HG02759 (cell line): ENCODE results near the gene TMEM214.

Experiments used
- ATAC-seq: cut with Tn5 transposase; IDR thresholded peaks from one replicate; pipeline ENCODE4 v1.9.1; 2021; ENCODE audit warnings: mild to moderate bottlenecking, moderate library complexity; ENCODE audit not compliant: unreplicated experiment

TMEM214 gene

DNA sequence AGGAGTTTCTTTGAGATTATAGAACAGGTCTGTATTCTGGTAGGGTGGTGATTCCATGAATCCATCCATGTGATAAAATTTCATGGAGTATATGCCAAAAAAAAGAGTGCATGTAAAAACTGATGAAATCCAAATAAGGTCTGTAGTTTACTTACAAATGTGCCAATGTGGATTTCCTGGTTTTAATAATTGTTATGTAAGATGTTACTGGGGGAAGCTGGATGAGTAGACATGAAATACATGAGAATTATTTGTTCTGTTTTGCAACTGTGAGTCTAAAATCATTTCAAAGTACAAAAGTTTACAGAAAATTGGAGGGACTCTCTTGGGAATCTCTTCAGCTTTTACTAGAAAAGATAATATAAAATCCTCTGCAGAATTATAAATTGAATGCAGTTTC is 23.7 kb upstream of the TMEM214 start:
- ATAC-seq: no peak

DNA sequence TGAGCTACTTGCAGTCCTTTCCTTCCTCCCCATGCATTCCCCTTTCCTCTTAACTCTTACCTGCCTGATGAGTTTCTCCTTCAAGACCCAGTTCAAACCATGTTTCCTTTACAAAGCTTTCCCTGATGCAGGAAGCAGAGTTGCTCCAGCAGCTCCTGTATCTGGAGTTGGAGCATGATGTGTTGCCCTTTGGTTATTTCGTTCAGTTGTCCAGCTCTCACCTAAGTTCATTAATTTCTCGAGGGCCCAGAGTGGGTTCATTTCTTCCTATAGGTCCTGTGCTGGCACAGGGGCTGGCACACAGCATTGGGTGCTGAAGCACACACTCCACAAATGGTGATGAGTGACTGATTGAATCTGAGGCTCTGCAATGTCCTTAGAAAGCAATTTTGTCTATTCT is 23.0 kb upstream of the TMEM214 start:
- ATAC-seq: no peak

DNA sequence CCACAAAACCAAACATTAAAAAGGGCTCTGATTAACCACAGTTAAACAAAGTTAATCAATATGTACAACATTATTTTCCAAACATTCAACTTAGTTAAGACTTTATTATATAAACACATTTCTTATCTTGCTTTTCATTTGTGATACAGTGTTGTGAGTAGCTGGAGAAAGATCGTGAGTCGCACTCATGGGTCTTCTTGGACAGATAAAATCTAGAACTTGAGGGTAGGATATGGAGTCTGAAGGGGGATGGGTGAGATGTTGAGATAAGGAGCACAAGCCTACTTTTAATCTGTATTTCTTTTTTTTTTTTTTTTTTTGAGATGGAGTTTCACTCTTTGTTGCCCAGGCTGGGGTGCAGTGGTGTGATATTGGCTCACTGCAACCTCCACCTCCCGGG is 22.6 kb upstream of the TMEM214 start:
- no peak for ATAC-seq

DNA sequence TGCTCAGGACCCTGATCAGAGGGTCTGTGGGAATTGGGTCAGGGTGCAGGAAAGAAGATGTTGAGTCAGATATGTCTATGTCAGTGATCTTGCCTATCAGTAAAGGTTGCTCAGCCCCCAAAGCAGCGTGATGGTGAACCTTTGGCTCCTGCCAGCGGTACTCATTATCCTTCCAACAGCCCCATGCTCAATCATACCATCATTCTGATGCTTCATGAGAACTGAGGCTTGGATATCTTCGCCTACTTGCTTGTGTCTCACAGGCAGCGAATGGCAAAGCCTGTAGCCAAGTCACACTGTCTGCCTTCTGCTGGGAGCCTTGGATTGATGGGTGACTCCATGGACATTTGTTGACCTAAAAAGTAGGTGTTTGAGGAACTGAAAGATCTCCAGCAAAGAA is 19.0 kb upstream of the TMEM214 start:
- ATAC-seq: no peak

DNA sequence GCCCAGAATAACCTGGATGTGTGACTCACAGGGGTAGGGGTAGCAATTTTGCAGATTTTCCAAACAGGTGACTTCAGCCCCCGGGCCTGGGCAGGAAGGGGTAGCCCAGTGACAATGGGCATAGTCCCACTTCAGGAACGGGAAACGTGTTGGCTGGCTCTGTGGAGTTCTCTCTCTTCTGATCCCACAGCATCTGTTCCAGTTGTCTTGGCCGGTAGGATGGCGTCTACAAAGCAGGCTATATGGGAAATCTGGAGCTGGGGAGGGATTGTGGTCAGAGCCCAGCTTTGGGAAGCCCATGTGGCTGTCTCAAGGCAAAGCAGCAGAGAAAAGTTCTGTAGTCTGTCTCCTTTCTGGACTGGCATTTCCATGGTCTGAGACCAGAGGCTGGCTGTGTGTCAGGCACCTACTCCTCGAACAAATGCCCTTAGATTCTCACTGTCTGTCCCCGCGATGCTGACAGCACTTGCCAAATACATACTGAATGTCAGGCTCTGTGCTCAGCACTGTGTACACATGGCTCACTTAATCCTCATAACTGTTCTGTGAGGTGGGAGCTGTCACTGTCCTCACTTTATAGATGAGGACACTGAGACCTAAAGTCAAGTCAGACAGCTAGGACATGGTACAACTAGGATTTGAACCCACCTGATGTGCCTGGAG is 17.9 kb upstream of the TMEM214 start:
- no peak for ATAC-seq

DNA sequence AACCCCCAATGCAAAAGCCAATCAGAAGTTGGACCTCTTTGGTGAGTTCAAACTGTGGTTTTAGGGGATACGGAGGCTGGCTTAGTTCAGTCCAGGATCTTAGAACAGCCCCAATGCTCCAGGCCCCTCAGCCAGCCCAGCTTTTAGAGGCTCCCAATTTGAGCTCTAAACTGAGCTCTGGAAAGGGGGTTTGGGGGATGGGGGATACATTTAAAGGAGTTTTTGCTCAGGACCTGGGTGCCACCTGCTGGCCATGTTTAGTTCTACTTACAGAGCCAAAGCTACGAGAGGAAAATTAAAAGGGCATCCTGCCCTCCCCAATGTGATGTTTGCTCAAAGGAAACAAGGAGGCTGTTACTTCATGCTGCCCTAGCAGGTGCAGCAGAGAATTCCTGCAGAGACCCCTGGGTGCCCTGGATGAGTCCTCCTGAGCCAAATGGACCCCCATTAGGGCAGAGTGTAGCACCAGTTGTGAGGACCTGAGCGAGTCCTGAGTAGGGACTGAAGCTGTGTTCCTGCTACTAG is 15.9 kb upstream of the TMEM214 start:
- no peak for ATAC-seq

DNA sequence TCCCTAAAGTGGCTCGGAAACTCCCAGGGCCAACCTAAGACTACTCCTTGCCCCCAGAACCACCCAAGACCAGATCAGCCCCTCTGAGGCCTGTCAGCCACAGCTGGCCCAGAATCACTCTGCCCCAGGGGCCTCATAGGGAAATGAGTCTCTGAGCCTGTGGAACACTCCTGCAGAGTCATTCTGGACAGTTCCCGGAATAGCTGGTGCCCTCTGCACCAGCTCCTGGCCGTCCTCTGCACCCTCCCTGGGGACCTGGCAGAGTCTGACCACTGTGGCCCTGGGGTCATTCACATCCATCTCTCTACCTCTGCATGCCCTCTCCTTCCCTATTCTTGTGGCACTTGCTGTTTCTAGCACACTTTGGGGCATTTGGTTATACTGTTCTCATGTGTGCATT is 14.6 kb upstream of the TMEM214 start:
- no peak for ATAC-seq

DNA sequence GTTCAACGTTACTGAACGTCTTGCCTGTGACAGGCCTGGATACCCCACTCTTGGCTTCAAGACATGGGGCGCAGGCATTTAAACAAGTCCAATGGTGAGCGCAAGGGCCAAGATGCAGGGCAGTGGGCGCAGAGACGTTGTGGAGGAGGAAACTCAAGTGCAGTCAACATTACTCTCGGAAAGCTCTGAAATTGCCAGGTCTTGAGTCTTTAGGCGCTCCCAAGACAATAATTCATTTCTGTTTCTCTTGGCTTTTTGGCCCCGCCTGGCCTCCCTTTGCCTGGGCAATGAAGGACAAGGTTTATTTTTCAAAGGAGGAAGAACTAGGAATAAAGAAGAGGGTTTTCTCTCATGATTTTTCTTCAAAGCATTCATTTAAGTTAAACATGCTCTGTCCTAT is 13.3 kb upstream of the TMEM214 start:
- ATAC-seq: no peak

DNA sequence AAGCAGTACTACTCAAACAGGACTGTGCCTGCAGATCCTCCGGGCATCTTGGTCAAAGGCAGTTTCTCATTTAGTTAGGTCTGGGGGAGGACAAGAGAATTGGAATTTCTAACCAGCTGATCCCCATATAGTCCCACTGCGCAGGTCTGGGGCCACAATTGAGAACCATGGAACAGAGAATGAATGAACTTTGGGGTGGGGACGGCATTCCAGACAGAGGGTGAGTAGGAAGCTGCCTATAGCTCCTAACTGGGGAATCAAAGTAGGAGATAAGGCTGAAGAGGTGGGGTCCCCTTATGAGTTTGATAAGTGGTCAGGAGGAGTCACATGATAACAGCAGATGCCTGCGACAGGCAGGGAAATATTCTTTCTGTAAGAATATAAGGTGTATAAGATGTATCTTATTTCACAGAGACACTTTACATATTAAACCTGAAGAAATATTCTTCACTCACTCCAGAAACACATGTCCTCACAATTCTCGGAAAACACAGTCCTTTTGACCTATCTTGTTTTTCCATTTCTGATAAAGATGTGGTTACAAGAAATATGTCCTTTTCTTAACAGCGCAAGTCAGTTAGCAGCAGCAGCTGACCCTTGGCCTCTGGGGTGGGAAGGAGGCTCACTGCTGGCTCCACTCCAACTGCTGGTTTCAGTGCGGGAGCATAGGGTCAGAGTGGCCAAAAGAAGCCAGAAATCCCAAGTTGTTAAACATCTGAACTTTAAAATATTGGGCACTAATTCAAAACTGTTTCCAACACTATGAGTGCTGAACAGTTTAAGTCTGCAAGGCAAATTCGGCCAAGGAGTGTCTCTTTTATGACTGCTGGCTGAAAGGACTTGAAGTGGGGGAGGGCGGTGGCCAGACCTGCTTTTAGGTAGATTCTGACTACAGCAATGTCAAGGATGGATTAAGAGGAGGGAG is 12.6 kb upstream of the TMEM214 start:
- ATAC-seq: no peak

DNA sequence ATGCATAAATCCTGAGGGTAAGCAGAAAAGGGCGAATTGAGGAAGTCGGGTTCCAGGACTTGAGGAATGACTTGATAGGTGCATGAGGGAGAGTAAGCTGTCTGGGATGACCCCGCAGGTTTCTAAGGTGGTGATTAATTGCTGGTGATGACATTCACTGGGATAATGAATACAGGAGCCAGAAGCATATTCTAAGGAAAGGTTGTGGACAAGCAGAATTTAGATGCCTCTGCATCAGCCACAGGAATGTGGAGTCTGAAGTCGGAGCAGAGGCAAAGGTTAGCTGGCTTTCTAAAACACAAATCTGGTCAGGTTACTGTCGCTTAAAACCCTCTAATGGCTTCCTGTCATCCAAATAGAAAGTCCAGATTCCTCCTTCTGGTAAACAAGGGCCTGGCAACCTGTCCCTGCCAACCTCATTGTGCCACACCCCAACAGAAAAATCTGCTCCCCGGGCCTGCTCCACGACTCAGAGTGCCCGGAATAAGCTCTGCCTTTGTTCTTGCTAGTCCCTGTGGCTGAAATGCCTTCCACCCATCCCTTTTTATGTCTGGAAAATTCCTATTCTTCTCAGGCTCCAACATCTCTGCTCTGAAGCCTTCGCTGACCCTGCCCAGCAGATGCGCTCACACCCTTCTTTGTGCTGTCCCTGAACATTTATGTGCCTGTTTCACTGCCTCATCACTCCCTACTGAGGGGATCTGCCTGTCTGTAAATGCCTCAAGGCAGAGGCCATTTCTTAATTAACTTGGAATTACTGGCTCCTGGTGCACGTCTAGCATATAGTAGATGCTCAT is 11.3 kb upstream of the TMEM214 start:
- ATAC-seq: no peak

DNA sequence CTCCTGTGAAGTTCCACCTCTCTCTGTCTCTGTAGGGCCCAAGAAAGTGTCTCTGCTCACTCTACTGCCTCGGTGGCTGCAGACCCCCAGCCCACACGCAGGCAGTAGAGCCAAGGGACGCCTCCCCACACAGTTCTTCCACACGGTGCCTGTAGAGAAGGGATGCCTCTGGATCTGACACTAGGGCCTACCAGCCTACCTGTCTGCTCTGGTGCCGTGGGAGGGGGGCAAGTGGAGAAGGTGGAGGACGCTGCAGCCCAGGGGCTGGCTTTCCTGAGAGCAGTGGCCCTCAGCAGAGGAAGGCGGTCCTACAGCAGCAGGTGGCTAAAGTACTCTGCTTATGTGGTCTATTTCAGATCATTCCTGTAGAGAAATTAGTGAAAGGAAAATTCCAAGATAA is 9.0 kb upstream of the TMEM214 start:
- ATAC-seq: no peak

DNA sequence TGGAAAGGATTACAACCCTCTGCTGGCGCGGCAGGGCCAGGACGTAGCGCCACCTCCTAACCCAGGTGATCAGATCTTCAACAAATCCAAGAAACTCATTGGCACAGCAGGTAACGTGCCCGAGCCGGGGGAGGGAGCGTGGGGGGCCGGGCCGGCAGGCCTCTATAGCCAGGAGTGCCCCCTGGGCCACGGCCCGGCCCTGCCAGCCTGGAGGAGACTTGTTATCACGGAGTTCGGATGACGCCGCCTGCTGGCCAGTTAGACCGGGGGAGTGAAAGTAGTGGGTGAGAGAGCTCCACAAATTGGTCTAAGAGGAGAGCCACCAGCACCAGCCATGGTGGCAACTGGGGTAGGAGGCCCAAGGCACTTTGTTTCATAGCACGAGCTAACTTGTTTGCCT is 8.6 kb upstream of the TMEM214 start:
- ATAC-seq: no peak

DNA sequence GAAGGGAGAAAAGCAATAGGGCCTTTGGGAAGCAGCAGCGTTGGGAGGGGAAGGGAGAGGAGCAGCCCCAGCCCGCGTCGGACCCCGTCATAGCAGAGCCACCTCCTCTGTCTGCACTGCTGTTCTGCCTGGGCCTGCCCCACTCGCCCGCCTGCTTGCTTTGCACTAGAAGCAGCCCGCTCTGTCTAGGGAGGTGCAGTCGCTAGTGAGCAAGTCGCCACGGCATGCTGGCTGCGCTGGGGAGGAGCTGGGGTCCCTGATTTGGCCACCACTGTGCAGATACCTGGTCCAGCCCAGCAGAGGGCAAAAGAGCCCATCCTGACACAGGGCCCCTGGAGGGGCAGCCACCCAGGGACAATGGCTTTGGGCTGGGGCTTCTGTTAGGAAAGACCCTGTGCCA is 8.0 kb upstream of the TMEM214 start:
- ATAC-seq: no peak

DNA sequence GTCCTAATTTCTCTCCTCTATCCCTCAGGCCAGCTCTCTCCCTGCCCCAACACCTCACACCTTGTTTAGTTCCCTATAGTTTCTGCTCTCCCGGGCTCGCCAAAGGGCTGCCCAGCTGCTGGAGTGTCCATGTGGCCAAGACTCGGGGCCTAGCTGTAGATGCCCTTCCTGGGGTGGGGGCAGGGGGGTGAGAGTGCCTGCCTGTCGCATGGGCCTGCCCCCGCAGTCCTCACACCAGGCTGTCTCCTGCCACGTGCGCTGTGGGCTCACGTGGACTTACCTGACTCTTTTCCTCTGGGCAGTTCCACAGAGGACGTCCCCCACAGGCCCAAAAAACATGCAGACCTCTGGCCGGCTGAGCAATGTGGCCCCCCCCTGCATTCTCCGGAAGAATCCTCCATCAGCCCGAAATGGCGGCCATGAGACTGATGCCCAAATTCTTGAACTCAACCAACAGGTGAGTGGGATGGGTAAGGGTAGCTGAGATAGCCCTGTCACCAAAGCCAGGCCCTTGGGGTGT is 7.4 kb upstream of the TMEM214 start:
- no peak for ATAC-seq

DNA sequence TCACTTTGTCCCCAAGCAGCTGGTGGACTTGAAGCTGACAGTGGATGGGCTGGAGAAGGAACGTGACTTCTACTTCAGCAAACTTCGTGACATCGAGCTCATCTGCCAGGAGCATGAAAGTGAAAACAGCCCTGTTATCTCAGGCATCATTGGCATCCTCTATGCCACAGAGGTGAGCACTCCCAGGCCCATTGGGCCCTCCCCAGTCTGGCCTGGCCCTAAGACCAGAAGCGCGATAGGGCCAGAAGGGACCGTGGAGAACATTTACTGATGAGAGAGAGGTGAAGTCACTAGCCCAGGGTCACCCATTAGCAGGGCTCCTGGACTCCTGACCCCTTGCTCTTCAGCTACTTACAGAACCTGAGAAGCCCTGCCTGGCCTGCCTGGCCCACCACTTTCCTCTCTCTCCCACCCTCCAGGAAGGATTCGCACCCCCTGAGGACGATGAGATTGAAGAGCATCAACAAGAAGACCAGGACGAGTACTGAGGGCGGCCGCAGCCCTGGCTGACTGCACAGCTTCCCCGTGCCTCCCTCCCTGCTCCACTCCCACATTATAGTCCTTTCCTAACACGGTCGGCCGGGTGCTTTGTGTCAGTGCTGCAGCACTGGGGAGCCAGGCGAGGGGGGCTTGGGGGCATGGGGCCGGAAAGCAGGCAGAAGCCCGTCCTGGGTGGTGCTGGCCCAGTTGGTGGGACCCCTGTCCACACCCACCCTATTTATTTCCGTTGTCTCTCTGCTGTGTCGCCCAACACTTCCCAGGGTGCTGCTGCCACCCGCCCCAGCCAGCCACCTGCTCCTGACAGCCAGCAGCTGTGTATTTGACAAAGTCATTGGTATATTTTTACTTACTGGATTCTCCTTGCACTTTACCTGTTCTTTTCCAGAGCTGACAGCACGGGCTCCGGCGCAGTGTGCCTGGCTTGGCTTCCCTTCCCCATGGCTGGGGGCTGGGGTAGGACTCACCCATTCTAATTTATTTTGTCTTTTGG is 6.6 kb upstream of the TMEM214 start:
- no peak for ATAC-seq

DNA sequence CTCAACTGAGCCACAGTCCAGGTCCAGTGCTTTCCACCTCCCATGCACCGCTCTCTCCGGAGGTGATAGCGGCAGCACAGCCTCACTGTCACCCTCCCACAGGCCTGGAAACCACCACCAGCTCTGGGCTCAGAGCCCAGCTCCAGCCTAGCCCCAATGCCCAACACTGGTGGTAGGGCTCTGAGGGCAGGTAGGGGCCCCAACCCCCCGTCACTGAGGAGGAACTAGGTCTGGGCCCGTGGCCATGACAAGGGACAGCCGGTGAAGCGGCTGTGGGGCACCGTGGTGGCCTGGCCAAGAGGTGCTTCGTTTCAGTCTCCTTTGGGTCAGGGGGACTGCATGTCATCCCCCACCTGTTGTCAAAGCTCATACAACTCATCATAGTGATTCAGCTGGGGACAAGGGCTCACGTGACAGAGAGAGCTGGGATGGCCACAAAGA is 5.5 kb upstream of the TMEM214 start:
- ATAC-seq: no peak

DNA sequence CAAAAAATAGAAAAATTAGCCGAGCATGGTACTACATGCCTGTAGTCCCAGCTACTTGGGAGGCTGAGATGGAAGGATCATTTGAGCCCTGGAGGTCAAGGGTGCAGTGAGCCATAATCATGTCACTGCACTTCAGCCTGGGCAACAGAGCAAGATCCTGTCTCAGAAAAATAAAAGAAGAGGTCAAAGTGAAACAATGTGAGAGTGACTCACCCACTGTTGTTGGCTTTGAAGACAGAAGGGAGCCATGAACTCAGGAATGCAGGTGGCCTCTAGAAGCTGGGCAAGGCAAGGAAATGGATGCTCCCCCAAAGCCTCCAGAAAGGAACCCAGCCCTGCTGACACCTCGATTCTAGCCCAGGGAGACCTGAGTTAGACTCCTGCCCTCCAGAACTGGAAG is 3.7 kb upstream of the TMEM214 start:
- ATAC-seq: no peak

DNA sequence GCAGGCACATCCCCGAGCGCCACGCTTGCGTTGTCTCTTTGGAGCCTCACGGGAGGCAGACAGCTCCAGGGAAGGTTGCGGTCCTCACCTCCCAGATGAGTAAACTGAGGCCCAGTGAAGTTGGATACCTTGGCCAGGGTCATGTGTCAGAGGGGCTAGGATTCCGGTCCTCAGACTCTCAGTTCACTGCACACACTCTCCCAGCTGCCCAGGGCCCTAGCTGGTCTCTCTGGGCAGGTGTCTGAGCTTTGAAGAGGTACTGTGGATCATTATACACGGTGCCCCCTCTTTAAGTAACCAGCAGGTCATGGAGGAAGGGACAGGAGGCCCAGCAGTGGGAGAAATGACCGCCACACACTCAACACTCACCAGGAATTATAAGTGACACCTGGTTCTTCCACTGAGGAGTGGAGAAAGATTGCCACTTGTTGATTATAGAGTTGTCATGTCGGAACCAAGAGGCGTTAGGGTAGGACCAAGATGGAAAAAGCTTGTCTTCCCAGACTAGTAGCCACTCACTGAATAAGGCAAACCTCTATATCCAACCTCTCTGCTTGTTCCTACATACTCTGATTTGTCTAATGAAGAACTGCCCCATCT is 588 bp downstream of the TMEM214 start:
- ATAC-seq: no peak

DNA sequence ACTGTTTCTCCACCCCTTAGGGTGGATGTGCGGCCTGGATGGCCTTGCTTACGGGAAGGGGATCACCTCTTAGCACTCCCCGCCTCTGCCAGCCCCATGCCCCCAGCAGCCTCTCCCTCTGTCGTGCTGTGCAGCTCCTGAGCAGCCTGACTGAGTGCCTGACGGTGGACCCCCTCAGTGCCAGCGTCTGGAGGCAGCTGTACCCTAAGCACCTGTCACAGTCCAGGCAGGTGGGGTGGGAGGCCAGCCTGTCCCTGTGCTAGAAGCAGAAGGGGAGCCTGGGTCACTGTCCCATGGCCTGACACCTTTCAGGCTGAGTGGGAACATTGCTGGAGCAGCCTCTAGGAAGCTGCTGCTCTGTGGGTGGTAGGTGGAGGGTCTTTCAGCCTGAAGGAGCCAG is 5.2 kb downstream of the TMEM214 start:
- no peak for ATAC-seq
